Mesendoderm (in vitro differentiated cells): ENCODE measurements around the gene CERS5.

ENCODE experiments used
- DNase-seq: peaks from one replicate; pipeline ENCODE4 v3.0.0; 2013
- H2AK5ac ChIP-seq: 2 replicates; pipeline ENCODE4 v1.6.1; 2013; ENCODE audit warnings: low read length, inconsistent platforms
- H2BK120ac ChIP-seq: 2 replicates; pipeline ENCODE4 v1.6.1; 2013; ENCODE audit warnings: low read depth, mild to moderate bottlenecking, low read length, moderate library complexity, mixed read lengths
- H2BK15ac ChIP-seq: replicated peaks from 2 replicates; pipeline ENCODE4 v1.6.1; 2013; ENCODE audit warnings: low read depth, mild to moderate bottlenecking, moderate library complexity
- H2BK5ac ChIP-seq: 2 replicates; pipeline ENCODE4 v1.6.1; 2013; ENCODE audit warnings: low read length, inconsistent platforms
- H3K18ac ChIP-seq: 2 replicates; pipeline ENCODE4 v1.6.1; 2013; ENCODE audit warnings: mild to moderate bottlenecking, low read length, mixed read lengths
- H3K23ac ChIP-seq: one replicate; pipeline ENCODE4 v1.6.1; 2013; ENCODE audit warnings: low read length
- H3K27ac ChIP-seq: 2 replicates; pipeline ENCODE4 v1.5.1; 2013; ENCODE audit warnings: low read depth, mild to moderate bottlenecking, inconsistent platforms, low read length, moderate library complexity
- H3K27me3 ChIP-seq: 2 replicates; pipeline ENCODE4 v1.6.1; 2013; ENCODE audit warnings: low read length, control low read depth, mild to moderate bottlenecking, inconsistent platforms; ENCODE audit not compliant: insufficient read depth, poor library complexity
- H3K36me3 ChIP-seq: 2 replicates; pipeline ENCODE4 v1.6.1; 2013; ENCODE audit warnings: low read length, inconsistent platforms; ENCODE audit not compliant: control insufficient read depth, insufficient read depth
- H3K4ac ChIP-seq: one replicate; pipeline ENCODE4 v1.6.1; 2013; ENCODE audit warnings: low read depth, mild to moderate bottlenecking, low read length, moderate library complexity
- H3K4me1 ChIP-seq: 2 replicates; pipeline ENCODE4 v1.6.1; 2013; ENCODE audit warnings: low read depth, low read length, inconsistent platforms; ENCODE audit not compliant: control insufficient read depth
- H3K4me2 ChIP-seq: 2 replicates; pipeline ENCODE4 v1.6.1; 2013; ENCODE audit warnings: low read length
- H3K4me3 ChIP-seq: 2 replicates; pipeline ENCODE4 v1.5.1; 2013; ENCODE audit warnings: mild to moderate bottlenecking, low read length
- H3K56ac ChIP-seq: one replicate; pipeline ENCODE4 v1.6.1; 2013; ENCODE audit warnings: low read length
- H3K79me1 ChIP-seq: 2 replicates; pipeline ENCODE4 v1.6.1; 2013; ENCODE audit warnings: low read length, inconsistent platforms
- H3K79me2 ChIP-seq: 2 replicates; pipeline ENCODE4 v1.6.1; 2013; ENCODE audit warnings: mild to moderate bottlenecking, low read length; ENCODE audit not compliant: control insufficient read depth, insufficient read depth
- H3K9ac ChIP-seq: 2 replicates; pipeline ENCODE4 v1.6.1; 2013; ENCODE audit warnings: low read length, inconsistent platforms
- H4K5ac ChIP-seq: one replicate; pipeline ENCODE4 v1.6.1; 2013; ENCODE audit warnings: low read length
- H4K8ac ChIP-seq: one replicate; pipeline ENCODE4 v1.6.1; 2013; ENCODE audit warnings: low read depth, mild to moderate bottlenecking, control low read depth, low read length, moderate library complexity
- WGBS: extraction: QIAGEN DNeasy Blood & Tissue Kit; methylation state at CpG from one replicate; pipeline ENCODE4 v1.1.7; 2013; ENCODE audit warnings: low lambda C conversion rate, missing lambda C conversion rate; ENCODE audit not compliant: insufficient coverage; ENCODE audit errors: extremely low coverage; 5-methylcytosine and 5-hydroxymethylcytosine counted together

Gene CERS5

DNA sequence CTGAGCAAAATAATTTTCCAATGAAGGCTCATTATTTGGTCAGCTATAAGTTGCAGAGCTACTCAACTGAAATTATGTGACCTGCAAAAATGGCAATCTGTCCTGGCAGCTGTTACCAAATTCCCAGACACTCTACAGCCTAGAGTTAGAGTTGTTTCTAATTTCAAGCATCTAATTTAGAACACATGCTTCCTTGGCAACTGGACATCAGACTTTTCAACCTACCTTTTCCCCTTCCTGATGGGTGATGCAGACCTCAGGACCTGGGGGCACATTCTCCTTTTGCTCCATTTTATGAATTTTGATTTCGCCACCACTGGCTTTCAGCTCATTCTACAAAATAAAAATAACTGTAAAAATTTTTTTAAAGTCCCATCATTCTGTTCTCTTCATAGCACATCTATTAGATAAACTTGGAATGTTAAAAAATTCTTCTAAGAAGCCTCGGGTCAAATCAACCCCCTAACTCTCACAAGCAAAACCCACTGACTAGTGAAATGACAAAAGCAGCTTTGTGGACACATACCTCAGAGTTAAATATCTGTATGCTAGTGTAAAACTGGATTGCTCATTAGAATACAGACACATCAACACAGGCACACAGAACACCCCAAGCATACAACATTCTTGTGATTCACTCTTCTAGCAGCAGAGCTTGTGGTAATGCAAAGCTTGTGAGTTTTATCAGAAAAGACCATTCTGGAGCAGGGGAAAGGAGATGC, 33.5 kb upstream of the CERS5 start:
- Histone ChIP-seq H2AK5ac (no peak overlapping the region), H3K36me3 (peaks cover 4% of the 10 kb centered on the region), H4K8ac (no peak overlapping the region), H3K4me2 (no peak overlapping the region), H3K79me1 (no peaks in the 10 kb centered on the region), H3K4me3 (no peak overlapping the region), H3K27me3 (no peaks in the 10 kb centered on the region), H3K4me1 (no peaks in the 10 kb centered on the region), H3K56ac (no peak overlapping the region), H2BK5ac (no peak overlapping the region), H3K4ac (no peak overlapping the region), H3K27ac (no peak overlapping the region), H3K23ac (no peak overlapping the region), H2BK120ac (no peak overlapping the region), H3K18ac (no peak overlapping the region), H3K79me2 (no peaks in the 10 kb centered on the region), H3K9ac (no peak overlapping the region), H4K5ac (no peak overlapping the region), H2BK15ac (no peak overlapping the region)
- no CpG with 5 or more reads among the region's 2 CpGs for WGBS
- no peak for DNase-seq

DNA sequence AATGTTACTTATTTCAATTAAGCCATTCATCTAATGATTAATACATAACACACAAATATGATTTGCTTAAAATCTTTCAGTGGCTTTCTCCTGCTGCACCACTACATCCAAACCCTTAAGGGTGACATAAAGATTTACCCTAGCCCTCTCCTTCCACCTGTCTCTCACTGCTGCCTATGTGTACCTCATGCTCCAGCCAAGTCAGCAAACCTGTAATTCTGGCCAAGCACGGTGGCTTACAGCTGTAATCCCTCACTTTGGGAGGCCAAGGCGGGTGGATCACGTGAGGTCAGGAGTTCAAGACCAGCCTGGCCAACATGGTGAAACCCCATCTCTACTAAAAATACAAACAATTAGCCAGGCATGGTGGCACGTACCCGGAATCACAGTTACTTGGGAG, 31.7 kb upstream of the CERS5 start:
- Histone ChIP-seq H3K36me3 (peaks cover 4% of the 10 kb centered on the region), H3K4ac (no peak overlapping the region)
- no CpG with 5 or more reads among the region's 5 CpGs for WGBS

DNA sequence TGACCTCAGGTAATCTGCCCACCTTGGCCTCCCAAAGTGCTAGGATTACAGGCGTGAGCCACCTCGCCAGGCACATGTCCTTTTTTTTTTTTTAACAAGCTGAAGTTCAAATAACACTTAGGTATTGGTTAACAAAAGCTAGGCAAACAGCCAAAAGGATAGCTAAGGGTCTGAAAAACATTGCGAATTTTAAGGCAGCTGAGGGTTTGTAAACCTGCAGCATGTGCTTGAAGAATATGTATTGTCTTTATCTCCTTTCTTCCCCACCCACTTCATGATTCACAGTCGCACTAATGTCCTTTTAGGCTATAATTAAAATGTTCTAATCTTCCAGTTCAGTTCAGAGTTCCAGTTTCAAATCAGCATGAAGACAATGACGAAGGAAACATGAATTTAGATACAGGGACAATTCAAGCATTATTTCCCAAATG, 30.1 kb upstream of the CERS5 start:
- H3K4me1 ChIP-seq = no peaks in the 10 kb centered on the region
- H3K79me2 ChIP-seq = no peaks in the 10 kb centered on the region
- H2AK5ac ChIP-seq = no peak overlapping the region
- no peak overlapping the region for H2BK5ac ChIP-seq
- no CpG with 5 or more reads among the region's 5 CpGs for WGBS
- H4K8ac ChIP-seq = no peak overlapping the region
- no peak overlapping the region for H3K9ac ChIP-seq
- no peak overlapping the region for H3K18ac ChIP-seq
- no peak overlapping the region for H2BK120ac ChIP-seq
- H3K27me3 ChIP-seq = no peaks in the 10 kb centered on the region
- no peak overlapping the region for H3K23ac ChIP-seq
- H3K56ac ChIP-seq = no peak overlapping the region
- no peak for DNase-seq
- no peak overlapping the region for H3K27ac ChIP-seq
- H3K4me3 ChIP-seq = no peak overlapping the region
- no peak overlapping the region for H4K5ac ChIP-seq
- no peaks in the 10 kb centered on the region for H3K79me1 ChIP-seq
- H3K36me3 ChIP-seq = peaks cover 4% of the 10 kb centered on the region
- no peak overlapping the region for H2BK15ac ChIP-seq
- H3K4me2 ChIP-seq = no peak overlapping the region
- H3K4ac ChIP-seq = no peak overlapping the region

More for the DNA sequence above, 31.7 kb upstream of the CERS5 start:
- Histone ChIP-seq H4K8ac (no peak overlapping the region), H3K27me3 (no peaks in the 10 kb centered on the region), H3K79me1 (no peaks in the 10 kb centered on the region), H3K4me2 (no peak overlapping the region), H2BK15ac (no peak overlapping the region), H3K79me2 (no peaks in the 10 kb centered on the region), H3K27ac (no peak overlapping the region), H2AK5ac (no peak overlapping the region), H3K4me1 (no peaks in the 10 kb centered on the region), H4K5ac (no peak overlapping the region), H2BK5ac (no peak overlapping the region), H3K18ac (no peak overlapping the region), H3K4me3 (no peak overlapping the region), H2BK120ac (no peak overlapping the region), H3K9ac (no peak overlapping the region), H3K56ac (no peak overlapping the region), H3K23ac (no peak overlapping the region)
- no peak for DNase-seq

DNA sequence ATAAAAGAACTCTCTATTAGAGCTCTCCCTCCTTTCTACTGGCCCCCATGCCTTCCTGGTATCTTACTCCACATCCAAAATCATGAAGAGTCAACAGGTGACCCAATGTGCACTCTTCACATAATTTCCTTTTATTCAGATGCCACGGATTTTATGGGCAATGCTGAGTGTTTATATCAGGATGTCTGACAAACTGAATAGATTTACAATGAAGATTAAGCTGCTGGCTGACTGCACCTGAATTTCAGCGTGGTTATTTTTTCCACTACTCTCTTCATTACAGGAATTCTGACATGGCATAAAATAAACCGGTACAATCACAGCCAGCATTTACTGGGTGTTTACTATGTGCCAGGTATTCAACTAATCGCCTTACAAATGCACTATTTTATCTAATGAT, 29.4 kb upstream of the CERS5 start:
- WGBS = no CpG with 5 or more reads among the region's 4 CpGs
- Histone ChIP-seq H4K5ac (no peak overlapping the region), H3K36me3 (peaks cover 4% of the 10 kb centered on the region), H4K8ac (no peak overlapping the region), H3K4ac (no peak overlapping the region), H3K18ac (no peak overlapping the region), H2BK5ac (no peak overlapping the region), H3K9ac (no peak overlapping the region), H3K79me2 (no peaks in the 10 kb centered on the region), H3K79me1 (no peaks in the 10 kb centered on the region), H2AK5ac (no peak overlapping the region), H3K4me2 (no peak overlapping the region), H3K4me1 (no peaks in the 10 kb centered on the region), H3K27ac (no peak overlapping the region), H3K27me3 (no peaks in the 10 kb centered on the region), H3K56ac (no peak overlapping the region), H3K4me3 (no peak overlapping the region), H3K23ac (no peak overlapping the region), H2BK15ac (no peak overlapping the region), H2BK120ac (no peak overlapping the region)
- DNase-seq = no peak

DNA sequence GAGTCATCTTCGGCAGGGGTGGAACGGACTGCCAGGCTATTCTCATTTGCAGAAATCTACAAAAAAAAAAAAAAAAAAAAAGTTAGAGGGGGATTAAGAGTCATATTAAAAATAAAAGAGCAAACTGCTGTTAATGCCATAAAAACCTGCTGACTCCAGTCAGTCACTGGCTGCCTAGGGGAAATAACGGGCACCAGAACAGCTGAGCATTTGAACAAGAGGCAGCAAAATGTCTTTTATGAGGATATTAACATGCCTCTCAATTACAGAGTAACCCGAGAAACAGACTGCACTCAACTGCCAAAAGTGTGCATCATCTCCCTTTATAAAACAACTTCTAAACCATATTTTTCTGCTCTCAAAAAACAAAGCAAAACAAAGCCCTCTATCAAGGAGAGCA, 28.7 kb upstream of the CERS5 start:
- Histone ChIP-seq H3K27me3 (no peaks in the 10 kb centered on the region), H3K4me1 (no peaks in the 10 kb centered on the region), H3K27ac (no peak overlapping the region), H3K18ac (no peak overlapping the region), H2BK120ac (no peak overlapping the region), H3K4me3 (no peak overlapping the region), H3K4ac (no peak overlapping the region), H2BK5ac (no peak overlapping the region), H3K9ac (no peak overlapping the region), H3K36me3 (peaks cover 4% of the 10 kb centered on the region), H3K79me2 (no peaks in the 10 kb centered on the region), H3K56ac (no peak overlapping the region), H3K23ac (no peak overlapping the region), H3K4me2 (no peak overlapping the region), H2BK15ac (no peak overlapping the region), H3K79me1 (no peaks in the 10 kb centered on the region), H4K5ac (no peak overlapping the region), H2AK5ac (no peak overlapping the region), H4K8ac (no peak overlapping the region)
- no peak for DNase-seq
- WGBS = no CpG with 5 or more reads among the region's 4 CpGs

DNA sequence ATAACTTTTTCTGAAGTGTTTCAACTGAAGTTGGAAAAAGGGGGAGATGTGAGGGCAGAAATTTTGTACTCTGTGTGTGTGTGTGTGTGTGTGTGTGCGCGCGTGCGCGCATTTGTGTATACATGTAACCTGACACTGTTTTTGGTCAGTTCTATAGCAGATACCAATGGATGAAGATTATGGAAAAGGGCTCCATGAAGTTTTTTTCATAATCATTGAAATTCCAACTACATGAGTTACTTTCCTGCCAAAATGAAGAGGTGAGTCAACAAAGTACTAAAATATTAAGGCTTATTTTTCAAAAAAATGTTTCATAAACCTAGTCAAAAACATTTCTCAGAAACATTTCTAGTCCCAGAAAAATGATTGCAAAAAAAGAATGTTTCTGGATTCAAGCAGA, 25.7 kb upstream of the CERS5 start:
- Histone ChIP-seq H3K4me1 (no peaks in the 10 kb centered on the region), H3K4me2 (no peak overlapping the region), H3K27ac (no peak overlapping the region), H3K79me1 (no peaks in the 10 kb centered on the region), H3K4ac (no peak overlapping the region), H3K27me3 (no peaks in the 10 kb centered on the region), H4K5ac (no peak overlapping the region), H2BK15ac (no peak overlapping the region), H3K36me3 (no peaks in the 10 kb centered on the region), H3K4me3 (no peak overlapping the region), H3K9ac (no peak overlapping the region), H3K56ac (no peak overlapping the region), H4K8ac (no peak overlapping the region), H2AK5ac (no peak overlapping the region), H3K18ac (no peak overlapping the region), H3K23ac (no peak overlapping the region), H3K79me2 (no peaks in the 10 kb centered on the region), H2BK5ac (no peak overlapping the region), H2BK120ac (no peak overlapping the region)
- DNase-seq = no peak
- WGBS = no CpG with 5 or more reads among the region's 5 CpGs
